Activated T-cell treated with anti-CD3 and anti-CD28 coated beads, Interleukin-2, amount 50 U/mL, for 4 hours (primary cell): ENCODE measurements around the gene CHCHD1. TPM values are rescaled to one million over a fixed set of nuclear protein-coding genes. Genes with fewer than 3 reads are reported as not detected.

ENCODE experiments used
- ATAC-seq, 2 donors: fragments of 200-7000 bp; cut with Tn5 transposase; one replicate each; pipeline ENCODE4 v1.10.0; 2021
- DNase-seq: peaks from one replicate; pipeline ENCODE4 v3.0.0-alpha.2; 2020
- H3K27me3 Mint-ChIP-seq: one replicate; pipeline ENCODE4 v1.8.0; 2021; ENCODE audit warnings: low read depth, mixed read lengths
- H3K36me3 Mint-ChIP-seq: one replicate; pipeline ENCODE4 v1.8.0; 2022; ENCODE audit warnings: mixed read lengths; ENCODE audit not compliant: insufficient read depth
- H3K4me1 Mint-ChIP-seq: one replicate; pipeline ENCODE4 v1.8.0; 2021; ENCODE audit warnings: low read depth, mixed read lengths
- H3K4me3 Mint-ChIP-seq: one replicate; pipeline ENCODE4 v1.8.0; 2021; ENCODE audit warnings: mild to moderate bottlenecking, moderate library complexity, mixed read lengths
- H3K9me3 Mint-ChIP-seq: one replicate; pipeline ENCODE4 v1.8.0; 2021; ENCODE audit warnings: mixed read lengths
- total RNA-seq, 3 donors: library from RNA; stranded (reverse); gene quantifications; one replicate each; pipeline ENCODE4 v1.2.1, GENCODE V29; 2021

CHCHD1 gene
- total RNA-seq, 3 donors from 2014 or later = 34.7 to 35.9 (median 35.9) TPM

DNA sequence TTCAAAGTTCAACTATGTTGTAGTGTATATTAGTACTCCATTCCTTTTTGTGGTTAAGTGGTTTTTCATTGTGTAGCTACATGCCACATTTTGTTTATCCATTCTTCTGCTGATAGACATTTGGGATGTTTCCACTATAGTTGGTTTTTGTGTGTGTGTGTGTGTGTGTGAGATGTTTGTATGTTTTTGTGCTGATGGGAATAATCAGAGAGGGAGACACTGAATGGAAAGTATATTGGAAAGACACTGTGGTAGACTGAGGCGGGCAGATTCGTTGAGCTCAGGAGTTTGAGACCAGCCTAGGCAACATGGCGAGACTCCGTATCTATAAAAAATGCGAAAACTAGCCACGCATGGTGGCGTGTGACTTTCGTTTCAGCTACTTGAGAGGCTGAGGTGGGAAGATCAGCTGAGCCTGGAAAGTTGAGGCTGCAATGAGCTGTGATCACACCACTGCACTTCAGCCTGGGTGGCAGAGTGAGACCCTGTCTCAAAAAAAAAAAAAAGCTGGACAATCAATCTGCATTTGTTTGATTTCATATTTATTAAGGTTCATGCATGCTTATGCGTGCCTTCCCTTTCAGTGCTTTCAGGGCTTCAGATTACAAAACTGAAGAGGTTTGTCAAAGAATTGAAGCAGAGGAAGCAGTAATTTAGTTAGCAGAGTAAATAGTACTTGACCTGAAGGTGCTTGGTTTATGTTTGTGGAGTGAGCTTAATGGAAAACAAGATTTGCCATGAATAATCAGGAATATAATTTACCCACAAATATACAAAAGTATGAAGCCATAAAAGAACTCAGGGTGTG, 22.9 kb upstream of the CHCHD1 start:
- DNase-seq = no peak
- ATAC-seq = no peak
- Mint-ChIP-seq H3K4me3 (peak overlapping the region; percentile 51), H3K36me3 (peaks cover 49% of the 10 kb centered on the region), H3K27me3 (no peaks in the 10 kb centered on the region), H3K4me1 (peaks cover 64% of the 10 kb centered on the region), H3K9me3 (no peaks in the 10 kb centered on the region)

DNA sequence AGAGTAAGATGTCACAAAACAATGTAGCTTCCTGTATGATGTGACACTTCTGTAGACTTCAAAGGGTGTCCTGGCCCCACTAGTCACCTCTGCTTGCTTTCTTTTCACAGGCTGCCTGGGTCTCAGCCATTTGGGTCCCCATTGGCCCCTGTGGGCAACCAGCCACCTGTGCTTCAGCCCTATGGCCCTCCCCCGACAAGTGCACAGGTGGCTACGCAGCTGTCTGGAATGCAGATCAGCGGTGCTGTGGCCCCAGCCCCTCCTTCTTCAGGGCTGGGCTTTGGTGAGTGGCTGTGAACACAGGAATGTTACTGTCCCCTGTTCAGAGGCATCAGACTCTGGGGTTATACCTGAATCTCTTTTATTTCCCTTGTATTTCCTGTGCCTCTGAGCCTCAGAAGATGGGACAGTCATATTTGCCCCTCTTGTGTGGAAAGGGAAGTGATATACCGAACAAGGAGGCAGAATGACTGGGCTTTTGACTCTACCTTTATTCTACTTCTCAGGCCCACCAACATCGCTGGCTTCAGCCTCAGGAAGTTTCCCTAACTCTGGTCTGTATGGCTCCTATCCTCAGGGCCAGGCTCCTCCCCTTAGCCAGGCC, 22.2 kb upstream of the CHCHD1 start:
- ATAC-seq = peak; percentile 58 to 67
- peaks cover 65% of the 10 kb centered on the region for H3K4me1 Mint-ChIP-seq
- H3K9me3 Mint-ChIP-seq = no peaks in the 10 kb centered on the region
- peak overlapping the region; percentile 9 for H3K4me3 Mint-ChIP-seq
- no peak for DNase-seq
- no peaks in the 10 kb centered on the region for H3K27me3 Mint-ChIP-seq
- peaks cover 47% of the 10 kb centered on the region for H3K36me3 Mint-ChIP-seq

DNA sequence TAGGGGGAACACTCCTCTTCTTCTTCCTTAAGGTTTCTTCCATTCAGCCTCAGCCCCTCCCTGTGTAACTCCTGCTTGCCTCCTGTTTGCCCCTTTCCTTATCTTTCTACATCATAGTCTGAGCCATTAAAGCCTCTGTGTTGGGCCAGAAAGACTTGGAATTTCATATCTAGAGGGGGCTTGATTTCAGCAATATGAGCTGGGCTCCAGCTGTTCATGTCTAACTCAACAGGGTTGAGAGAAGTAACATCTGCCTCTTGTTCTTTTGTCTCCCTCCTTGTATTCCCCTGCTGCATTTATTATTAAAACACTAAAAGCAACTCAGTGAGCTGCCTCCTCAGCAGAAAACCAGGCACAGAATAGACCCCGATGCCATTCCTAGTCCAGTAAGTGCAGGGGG, 20.1 kb upstream of the CHCHD1 start:
- Mint-ChIP-seq H3K9me3 (no peaks in the 10 kb centered on the region), H3K36me3 (peaks cover 58% of the 10 kb centered on the region), H3K4me3 (no peak overlapping the region), H3K27me3 (no peaks in the 10 kb centered on the region), H3K4me1 (peaks cover 54% of the 10 kb centered on the region)
- ATAC-seq (no peak), DNase-seq (no peak)

DNA sequence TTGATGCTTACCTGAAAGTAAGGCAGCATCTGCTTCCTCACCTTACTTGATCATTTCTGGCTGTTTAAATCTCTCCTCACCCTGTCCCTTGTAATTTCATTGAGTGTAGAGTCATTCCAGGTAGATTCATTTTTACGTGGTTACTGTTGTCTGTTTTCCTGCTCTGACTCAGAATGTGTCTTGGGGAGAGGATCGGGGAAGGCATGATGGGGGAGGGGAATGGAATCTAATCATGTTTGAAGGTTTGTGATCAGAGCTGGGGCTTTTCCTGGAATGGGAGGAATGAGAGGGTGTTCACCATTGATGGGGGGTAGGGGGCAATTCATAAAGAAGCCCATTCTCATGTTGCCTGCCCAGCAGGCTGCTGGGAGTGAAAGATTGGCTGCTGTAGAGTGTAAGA, 18.9 kb upstream of the CHCHD1 start:
- Mint-ChIP-seq H3K9me3 (no peaks in the 10 kb centered on the region), H3K4me1 (peaks cover 48% of the 10 kb centered on the region), H3K4me3 (no peak overlapping the region), H3K36me3 (peaks cover 62% of the 10 kb centered on the region), H3K27me3 (no peaks in the 10 kb centered on the region)
- ATAC-seq (peak; percentile 40 to 48), DNase-seq (no peak)

DNA sequence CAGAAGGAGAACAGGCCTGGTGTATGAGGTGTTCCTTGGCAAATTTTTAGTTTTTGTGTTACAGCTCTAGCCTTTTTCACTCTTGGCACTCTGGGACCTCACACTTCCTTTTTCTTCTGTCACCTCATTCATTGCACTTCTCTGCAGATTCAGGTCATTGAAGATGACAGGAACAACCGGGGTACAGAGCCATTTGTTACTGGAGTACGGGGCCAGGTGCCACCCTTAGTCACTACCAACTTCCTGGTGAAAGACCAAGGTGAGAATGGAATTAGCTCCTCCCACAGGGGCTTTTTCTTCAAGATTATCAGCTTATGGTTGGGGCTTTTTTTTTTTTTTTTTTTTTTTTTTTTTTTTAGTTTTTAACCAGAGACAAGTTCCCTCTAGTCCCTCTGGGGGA, 18.5 kb upstream of the CHCHD1 start:
- H3K4me1 Mint-ChIP-seq = peaks cover 44% of the 10 kb centered on the region
- H3K9me3 Mint-ChIP-seq = no peaks in the 10 kb centered on the region
- no peak for DNase-seq
- ATAC-seq = peak; percentile 23 to 33
- no peak overlapping the region for H3K4me3 Mint-ChIP-seq
- peaks cover 65% of the 10 kb centered on the region for H3K36me3 Mint-ChIP-seq
- H3K27me3 Mint-ChIP-seq = no peaks in the 10 kb centered on the region

DNA sequence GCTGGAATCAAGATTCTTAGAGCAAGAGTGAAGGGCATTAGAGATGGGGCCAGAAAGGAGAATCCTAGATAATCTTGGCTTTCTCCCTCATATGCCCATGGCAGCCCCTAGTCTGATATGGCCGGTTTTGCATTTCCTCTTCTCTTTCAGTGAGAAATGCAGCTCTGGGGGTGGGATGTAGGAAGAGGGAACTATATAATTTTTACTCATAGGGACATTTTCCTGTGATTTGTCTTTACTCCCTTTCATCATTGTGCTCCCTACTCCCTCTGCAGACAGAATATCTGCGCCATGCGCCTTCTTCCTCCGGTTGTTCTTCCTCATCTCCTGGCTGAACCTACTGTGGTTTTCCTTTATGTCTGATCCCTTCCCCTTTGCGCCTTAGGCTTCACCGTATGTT, 16.8 kb upstream of the CHCHD1 start:
- peaks cover 42% of the 10 kb centered on the region for H3K4me1 Mint-ChIP-seq
- H3K9me3 Mint-ChIP-seq = no peaks in the 10 kb centered on the region
- no peak overlapping the region for H3K4me3 Mint-ChIP-seq
- ATAC-seq (no peak), DNase-seq (no peak)
- H3K27me3 Mint-ChIP-seq = no peaks in the 10 kb centered on the region
- peaks cover 70% of the 10 kb centered on the region for H3K36me3 Mint-ChIP-seq

DNA sequence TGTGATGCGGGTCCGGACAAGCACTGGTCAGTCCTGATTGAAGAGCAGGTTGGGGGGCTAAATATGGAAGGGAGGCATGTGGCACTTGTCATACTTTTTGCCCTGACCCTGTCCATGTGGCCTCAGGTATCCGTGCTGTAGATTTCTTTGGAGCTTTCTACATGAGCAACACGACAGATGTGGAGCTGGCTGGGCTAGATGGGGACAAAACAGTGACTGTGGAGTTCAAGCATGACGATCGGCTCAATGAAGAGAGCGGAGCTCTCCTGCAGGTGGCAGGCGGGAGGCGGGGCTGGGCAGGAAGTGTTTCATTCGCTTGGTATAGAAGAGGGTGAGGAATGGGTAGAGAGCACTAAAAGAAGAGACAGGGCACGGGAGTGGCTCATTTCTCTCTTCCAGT, 13.0 kb upstream of the CHCHD1 start:
- DNase-seq (peak; percentile 64), ATAC-seq (peak; percentile 19 to 23)
- H3K4me3 Mint-ChIP-seq = no peak overlapping the region
- peaks cover 28% of the 10 kb centered on the region for H3K4me1 Mint-ChIP-seq
- no peaks in the 10 kb centered on the region for H3K9me3 Mint-ChIP-seq
- no peaks in the 10 kb centered on the region for H3K27me3 Mint-ChIP-seq
- peaks cover 46% of the 10 kb centered on the region for H3K36me3 Mint-ChIP-seq

DNA sequence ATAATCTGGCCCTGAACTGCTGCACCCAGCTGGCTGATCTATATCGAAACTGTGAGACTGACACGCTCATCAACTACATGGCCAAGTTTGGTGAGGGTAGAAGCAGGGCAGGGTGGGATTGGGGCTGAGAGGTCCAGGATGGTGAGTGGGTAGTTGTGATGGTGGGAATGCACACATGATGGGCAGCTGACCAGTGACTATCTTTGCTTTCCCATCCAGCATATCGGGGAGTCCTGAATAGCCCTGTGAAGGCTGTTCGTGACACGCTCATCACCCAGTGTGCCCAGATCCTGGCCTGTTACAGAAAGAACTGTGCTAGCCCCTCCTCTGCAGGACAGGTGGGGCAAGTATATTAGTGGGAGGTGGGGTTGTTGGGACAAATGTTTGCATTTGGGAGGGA, 12.5 kb upstream of the CHCHD1 start:
- no peaks in the 10 kb centered on the region for H3K27me3 Mint-ChIP-seq
- ATAC-seq (no peak), DNase-seq (no peak)
- peaks cover 48% of the 10 kb centered on the region for H3K36me3 Mint-ChIP-seq
- H3K9me3 Mint-ChIP-seq = no peaks in the 10 kb centered on the region
- H3K4me1 Mint-ChIP-seq = peaks cover 31% of the 10 kb centered on the region
- H3K4me3 Mint-ChIP-seq = no peak overlapping the region

DNA sequence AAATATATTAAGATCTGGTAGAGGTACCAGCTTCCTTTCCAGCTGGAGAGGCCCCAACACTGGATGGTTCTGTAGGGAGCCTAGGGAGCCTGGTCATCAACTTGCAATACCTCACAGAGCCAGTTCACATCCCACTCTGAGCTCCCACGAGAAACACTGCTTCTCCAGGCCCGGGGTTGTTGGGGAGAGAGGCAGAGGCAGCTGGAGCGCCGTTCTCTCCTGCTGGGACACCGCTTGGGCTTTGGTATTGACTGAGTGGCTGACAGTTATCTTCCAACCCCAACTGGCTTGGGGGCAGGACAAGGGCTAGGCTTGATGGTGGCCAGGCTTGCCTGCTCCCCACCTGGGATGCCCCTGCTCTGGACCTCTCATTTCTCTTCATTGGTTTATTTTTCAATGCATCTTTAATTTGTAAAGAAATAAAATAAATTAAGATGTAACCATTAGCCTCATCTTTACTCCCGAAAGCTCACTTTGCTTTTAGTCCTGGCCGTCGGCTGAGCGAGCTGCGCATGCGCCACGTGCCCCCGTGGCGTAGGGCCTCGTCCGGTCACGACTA, 10.0 kb upstream of the CHCHD1 start:
- peak; percentile 1 to 49 for ATAC-seq
- no peaks in the 10 kb centered on the region for H3K27me3 Mint-ChIP-seq
- peak overlapping the region; percentile 91 for H3K4me3 Mint-ChIP-seq
- H3K9me3 Mint-ChIP-seq = no peaks in the 10 kb centered on the region
- peaks cover 36% of the 10 kb centered on the region for H3K36me3 Mint-ChIP-seq
- H3K4me1 Mint-ChIP-seq = peaks cover 47% of the 10 kb centered on the region
- peak; percentile 70 for DNase-seq

DNA sequence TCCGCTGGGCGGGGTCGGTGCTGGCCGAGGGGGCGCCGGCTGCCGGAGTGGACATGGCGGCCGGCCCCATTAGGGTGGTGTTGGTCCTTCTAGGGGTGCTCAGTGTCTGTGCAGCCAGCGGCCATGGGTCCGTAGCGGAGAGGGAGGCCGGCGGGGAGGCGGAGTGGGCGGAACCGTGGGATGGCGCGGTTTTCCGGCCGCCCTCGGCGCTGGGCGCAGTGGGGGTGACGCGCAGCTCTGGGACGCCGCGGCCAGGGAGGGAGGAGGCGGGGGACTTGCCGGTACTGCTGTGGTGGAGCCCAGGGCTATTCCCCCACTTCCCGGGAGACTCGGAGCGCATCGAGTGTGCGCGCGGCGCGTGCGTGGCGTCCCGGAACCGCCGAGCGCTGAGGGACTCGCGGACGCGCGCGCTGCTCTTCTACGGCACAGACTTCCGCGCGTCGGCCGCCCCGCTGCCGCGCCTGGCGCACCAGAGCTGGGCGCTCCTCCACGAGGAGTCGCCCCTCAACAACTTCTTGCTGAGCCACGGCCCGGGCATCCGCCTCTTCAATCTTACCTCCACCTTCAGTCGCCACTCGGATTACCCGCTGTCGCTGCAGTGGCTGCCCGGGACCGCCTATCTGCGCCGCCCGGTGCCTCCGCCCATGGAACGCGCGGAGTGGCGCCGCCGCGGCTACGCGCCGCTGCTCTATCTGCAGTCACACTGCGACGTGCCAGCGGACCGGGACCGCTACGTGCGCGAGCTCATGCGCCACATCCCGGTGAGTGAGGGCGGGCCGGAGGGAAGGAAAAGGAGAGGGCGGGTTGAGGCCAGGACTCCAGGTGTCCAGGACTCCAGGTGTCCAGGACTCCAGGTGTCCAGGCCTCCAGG, 9.3 kb upstream of the CHCHD1 start:
- no peaks in the 10 kb centered on the region for H3K27me3 Mint-ChIP-seq
- H3K4me3 Mint-ChIP-seq = peak overlapping the region; percentile 91
- peaks cover 54% of the 10 kb centered on the region for H3K4me1 Mint-ChIP-seq
- no peaks in the 10 kb centered on the region for H3K9me3 Mint-ChIP-seq
- DNase-seq = peak; percentile 75
- ATAC-seq = peak; percentile 79 to 82
- H3K36me3 Mint-ChIP-seq = peaks cover 36% of the 10 kb centered on the region

DNA sequence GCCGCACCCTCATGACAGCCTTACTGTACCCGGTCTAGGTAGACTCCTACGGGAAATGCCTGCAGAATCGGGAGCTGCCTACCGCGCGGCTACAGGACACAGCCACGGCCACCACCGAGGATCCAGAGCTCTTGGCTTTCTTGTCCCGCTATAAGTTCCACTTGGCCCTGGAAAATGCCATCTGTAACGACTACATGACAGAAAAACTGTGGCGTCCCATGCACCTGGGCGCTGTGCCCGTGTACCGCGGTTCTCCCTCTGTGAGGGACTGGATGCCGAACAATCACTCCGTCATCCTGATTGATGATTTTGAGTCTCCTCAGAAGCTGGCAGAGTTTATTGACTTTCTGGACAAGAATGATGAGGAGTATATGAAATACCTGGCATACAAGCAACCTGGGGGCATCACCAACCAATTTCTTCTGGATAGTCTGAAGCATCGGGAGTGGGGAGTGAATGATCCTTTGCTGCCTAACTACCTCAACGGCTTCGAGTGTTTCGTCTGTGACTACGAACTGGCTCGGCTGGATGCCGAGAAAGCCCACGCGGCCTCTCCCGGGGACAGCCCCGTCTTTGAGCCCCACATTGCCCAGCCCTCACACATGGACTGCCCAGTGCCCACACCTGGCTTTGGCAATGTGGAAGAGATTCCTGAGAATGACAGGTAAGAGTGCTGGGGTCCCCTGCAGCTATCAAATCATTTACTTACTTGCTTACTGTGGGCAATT, 8.5 kb upstream of the CHCHD1 start:
- H3K4me1 Mint-ChIP-seq = peaks cover 54% of the 10 kb centered on the region
- peaks cover 31% of the 10 kb centered on the region for H3K36me3 Mint-ChIP-seq

DNA sequence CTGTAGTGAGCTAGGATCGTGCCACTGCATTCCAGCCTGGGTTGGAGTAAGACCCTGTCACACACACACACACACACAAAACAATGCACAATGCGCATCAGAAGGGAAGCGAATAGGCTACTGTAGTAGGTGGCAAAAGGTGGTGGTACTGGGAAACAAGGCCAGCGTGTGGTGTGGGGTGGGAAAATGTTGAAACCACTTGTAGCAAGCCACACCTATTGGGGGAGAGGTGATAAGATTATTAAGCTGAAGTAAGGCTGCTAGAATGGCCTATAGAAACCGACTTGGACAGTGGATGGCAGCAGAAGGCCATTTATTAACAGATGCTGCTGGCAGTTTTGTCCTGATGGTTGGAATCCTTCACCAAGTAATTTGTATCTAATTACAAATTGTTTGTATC, 7.2 kb upstream of the CHCHD1 start:
- Mint-ChIP-seq H3K9me3 (no peaks in the 10 kb centered on the region), H3K4me3 (peak overlapping the region; percentile 91), H3K27me3 (no peaks in the 10 kb centered on the region), H3K4me1 (peaks cover 47% of the 10 kb centered on the region), H3K36me3 (peaks cover 22% of the 10 kb centered on the region)
- ATAC-seq (no peak), DNase-seq (no peak)

More for the DNA sequence above, 8.5 kb upstream of the CHCHD1 start:
- peak overlapping the region; percentile 91 for H3K4me3 Mint-ChIP-seq
- peak; percentile 4 to 12 for ATAC-seq
- no peak for DNase-seq
- no peaks in the 10 kb centered on the region for H3K27me3 Mint-ChIP-seq
- no peaks in the 10 kb centered on the region for H3K9me3 Mint-ChIP-seq

DNA sequence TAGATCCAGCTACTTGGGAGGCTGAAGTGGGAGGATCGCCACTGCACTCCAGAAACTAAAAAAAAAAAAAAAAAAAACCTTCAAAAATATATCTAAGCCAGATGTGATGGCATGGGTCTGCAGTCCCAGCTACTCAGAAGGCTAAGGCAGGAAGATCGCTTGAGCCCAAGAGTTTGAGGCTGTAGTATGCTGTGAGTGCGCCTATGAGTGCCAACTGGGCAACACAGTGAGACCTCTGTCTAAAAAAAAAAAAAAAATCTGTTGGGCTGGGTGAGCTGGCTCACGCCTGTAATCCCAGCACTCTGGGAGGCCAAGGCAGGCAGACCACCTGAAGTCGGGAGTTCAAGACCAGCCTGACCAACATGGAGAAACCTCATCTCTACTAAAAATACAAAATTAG, 2.8 kb upstream of the CHCHD1 start:
- Mint-ChIP-seq H3K9me3 (no peaks in the 10 kb centered on the region), H3K4me1 (peaks cover 59% of the 10 kb centered on the region), H3K4me3 (no peak overlapping the region), H3K27me3 (no peaks in the 10 kb centered on the region), H3K36me3 (peaks cover 18% of the 10 kb centered on the region)
- ATAC-seq (no peak), DNase-seq (no peak)
